HepG2 (cell line): ENCODE measurements around the gene CTNNBL1. TPM values are rescaled to one million over a fixed set of nuclear protein-coding genes. Genes with fewer than 3 reads are reported as not detected.

ENCODE experiments used
- ARHGAP35 ChIP-seq: sonication (generic); formaldehyde crosslinking; IDR thresholded peaks from 2 replicates; pipeline ENCODE4 v1.9.0; 2022; ENCODE audit warnings: mild to moderate bottlenecking, inconsistent platforms, moderate library complexity, missing genetic modification reagents, borderline replicate concordance
- ARID4A ChIP-seq: sonication (generic); formaldehyde crosslinking; IDR thresholded peaks from 2 replicates; pipeline ENCODE4 v1.5.0; 2020; ENCODE audit warnings: mild to moderate bottlenecking, missing genetic modification reagents, borderline replicate concordance
- FOXC1 ChIP-seq: sonication (generic); formaldehyde crosslinking; IDR thresholded peaks from 2 replicates; pipeline ENCODE4 v1.8.0; 2022; ENCODE audit warnings: mild to moderate bottlenecking, missing genetic modification reagents, borderline replicate concordance
- FOXP4 ChIP-seq: sonication (generic); formaldehyde crosslinking; IDR thresholded peaks from 2 replicates; pipeline ENCODE4 v1.4.0; 2020; ENCODE audit warnings: missing genetic modification reagents
- KDM6A ChIP-seq: IDR thresholded peaks from 2 replicates; pipeline ENCODE4 v1.6.1; 2016; ENCODE audit warnings: low read depth
- MLLT10 ChIP-seq: sonication (generic); formaldehyde crosslinking; IDR thresholded peaks from 2 replicates; pipeline ENCODE4 v1.4.0; 2020; ENCODE audit warnings: missing genetic modification reagents
- MYC ChIP-seq: sonication (generic); formaldehyde crosslinking; IDR thresholded peaks from 2 replicates; pipeline ENCODE4 v1.9.0; 2021; ENCODE audit warnings: missing genetic modification reagents, borderline replicate concordance
- NFE2L1 ChIP-seq: sonication (generic); formaldehyde crosslinking; IDR thresholded peaks from 2 replicates; pipeline ENCODE4 v1.4.0; 2020; ENCODE audit warnings: missing genetic modification reagents, mild to moderate bottlenecking, borderline replicate concordance
- NR2F6 ChIP-seq, 2 experiments: IDR thresholded peaks; 2 replicates each; pipeline ENCODE4 v1.6.1; 2016; ENCODE audit warnings: antibody characterized with exemption in 1 of 2, mild to moderate bottlenecking in 1 of 2
- PBX3 ChIP-seq: sonication (generic); formaldehyde crosslinking; IDR thresholded peaks from 2 replicates; pipeline ENCODE4 v1.8.1; 2023; ENCODE audit warnings: missing genetic modification reagents, inconsistent platforms, borderline replicate concordance
- RFX5 ChIP-seq: IDR thresholded peaks from 2 replicates; pipeline ENCODE4 v1.6.1; 2011; ENCODE audit warnings: low read depth, low read length, improper control_type of control experiment
- TBX2 ChIP-seq: sonication (generic); formaldehyde crosslinking; IDR thresholded peaks from 2 replicates; pipeline ENCODE4 v1.5.0; 2020; ENCODE audit warnings: missing genetic modification reagents, mild to moderate bottlenecking, borderline replicate concordance
- TMF1 ChIP-seq: sonication (generic); formaldehyde crosslinking; IDR thresholded peaks from 2 replicates; pipeline ENCODE4 v1.8.1; 2022; ENCODE audit warnings: low read depth, missing genetic modification reagents
- ZNF329 ChIP-seq: sonication (generic); formaldehyde crosslinking; IDR thresholded peaks from 2 replicates; pipeline ENCODE4 v1.9.0; 2021; ENCODE audit warnings: low read depth, mild to moderate bottlenecking, missing genetic modification reagents
- ZNF367 ChIP-seq: sonication (generic); formaldehyde crosslinking; IDR thresholded peaks from 2 replicates; pipeline ENCODE4 v1.4.0; 2020; ENCODE audit warnings: missing genetic modification reagents, borderline replicate concordance
- polyA plus RNA-seq, 8 experiments: library from polyadenylated mRNA; depleted of rRNA in 3 of 8; stranded (reverse) in 7 of 8; unstranded in 1 of 8; fragments of >200 nt; fragmentation: Illumina TruSeq in 4 of 8; extraction: Trizol in 4 of 8; gene quantifications; 2 replicates each; pipeline versions ENCODE4 v1.2.1 to v1.2.3, GENCODE V29; 2011 to 2016; ENCODE audit warnings: low read depth in 4 of 8, missing spikeins in 1 of 8, mixed read lengths in 1 of 8; ENCODE audit not compliant: insufficient read depth in 1 of 8
- total RNA-seq, 5 experiments: library from RNA; depleted of rRNA; stranded (reverse); fragments of >200 nt; fragmentation: Illumina TruSeq; extraction: Trizol; gene quantifications; 2 replicates each; pipeline ENCODE4 v1.2.3, GENCODE V29; 2016; ENCODE audit warnings: low read depth in 1 of 5
- TF ChIP-seq, protein P1 (sequence below): sonication (generic); formaldehyde crosslinking; IDR thresholded peaks from 2 replicates; pipeline ENCODE4 v1.8.0; 2022; ENCODE audit warnings: missing genetic modification reagents, mild to moderate bottlenecking, inconsistent platforms, borderline replicate concordance

Gene CTNNBL1
- total and polyA plus RNA-seq, 2 of the 13 experiments (the other 11 are each of a cell fraction or from before 2014, with no cell fraction given): 49.3 to 94.6 TPM

GRCh38 chr20:37693635-37694626 lies at the start of gene CTNNBL1 (continued):
- TF ChIP-seq ARID4A (CRISPR knock-in tag) (peak; percentile 96), ZNF329 (CRISPR knock-in tag) (0 out of 2 replicates have a peak, but pooled peaks have one; percentile 5), FOXP4 (peak; percentile 79), NR2F6 (IDR thresholded peaks at IDR 0.05) (no peak; the same call in 1 of the 2 replicates), NR2F6 (CRISPR knock-in tag; IDR thresholded peaks at IDR 0.05) (peak; percentile 19; the same call in 1 of the 2 replicates), MLLT10 (no peak), TMF1 (CRISPR knock-in tag) (peak; percentile 90), KDM6A (no peak), NFE2L1 (peak; percentile 86; the same call in 1 of the 2 replicates), ARHGAP35 (peak; percentile 95), ZNF367 (CRISPR knock-in tag) (0 out of 2 replicates have a peak, but pooled peaks have one; percentile 63), TBX2 (CRISPR knock-in tag) (peak; percentile 85; the same call in 1 of the 2 replicates), PBX3 (peak; percentile 88), FOXC1 (CRISPR knock-in tag) (peak; percentile 90), MYC (peak; percentile 94; the same call in 1 of the 2 replicates), RFX5 (peak; percentile 46; the same call in 1 of the 2 replicates)
- TF ChIP-seq, protein P1, sequence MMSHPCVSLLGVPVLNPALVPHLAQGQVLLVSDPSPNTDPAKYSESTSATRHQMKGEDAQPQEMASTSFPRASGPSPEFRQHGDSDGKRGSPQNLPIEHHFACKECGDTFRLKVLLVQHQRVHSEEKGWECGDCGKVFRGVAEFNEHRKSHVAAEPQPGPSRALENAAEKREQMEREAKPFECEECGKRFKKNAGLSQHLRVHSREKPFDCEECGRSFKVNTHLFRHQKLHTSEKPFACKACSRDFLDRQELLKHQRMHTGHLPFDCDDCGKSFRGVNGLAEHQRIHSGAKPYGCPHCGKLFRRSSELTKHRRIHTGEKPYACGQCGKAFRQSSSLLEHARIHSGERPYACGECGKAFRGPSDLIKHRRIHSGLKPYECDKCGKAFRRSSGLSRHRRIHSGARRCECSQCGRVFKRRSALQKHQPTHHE (CRISPR knock-in tag): peak; percentile 94; the same call in 1 of the 2 replicates
